ENCODE results near the gene TRIM8.

GRCh38 chr10:102647443-102648268 is 3.4 kb downstream of the TRIM8 start:
- TF ChIP-seq, protein P1, sequence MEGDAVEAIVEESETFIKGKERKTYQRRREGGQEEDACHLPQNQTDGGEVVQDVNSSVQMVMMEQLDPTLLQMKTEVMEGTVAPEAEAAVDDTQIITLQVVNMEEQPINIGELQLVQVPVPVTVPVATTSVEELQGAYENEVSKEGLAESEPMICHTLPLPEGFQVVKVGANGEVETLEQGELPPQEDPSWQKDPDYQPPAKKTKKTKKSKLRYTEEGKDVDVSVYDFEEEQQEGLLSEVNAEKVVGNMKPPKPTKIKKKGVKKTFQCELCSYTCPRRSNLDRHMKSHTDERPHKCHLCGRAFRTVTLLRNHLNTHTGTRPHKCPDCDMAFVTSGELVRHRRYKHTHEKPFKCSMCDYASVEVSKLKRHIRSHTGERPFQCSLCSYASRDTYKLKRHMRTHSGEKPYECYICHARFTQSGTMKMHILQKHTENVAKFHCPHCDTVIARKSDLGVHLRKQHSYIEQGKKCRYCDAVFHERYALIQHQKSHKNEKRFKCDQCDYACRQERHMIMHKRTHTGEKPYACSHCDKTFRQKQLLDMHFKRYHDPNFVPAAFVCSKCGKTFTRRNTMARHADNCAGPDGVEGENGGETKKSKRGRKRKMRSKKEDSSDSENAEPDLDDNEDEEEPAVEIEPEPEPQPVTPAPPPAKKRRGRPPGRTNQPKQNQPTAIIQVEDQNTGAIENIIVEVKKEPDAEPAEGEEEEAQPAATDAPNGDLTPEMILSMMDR (IDR thresholded peaks at IDR 0.05), result no peak
- TF ChIP-seq EZH2 (IDR thresholded peaks at IDR 0.05; ENCODE audit: borderline replicate concordance, insufficient read depth, low read depth, low read length, poor library complexity, severe bottlenecking), result no peak
